NCI-H2196 treated with DMSO at 0.1 percent for 48 hours (cell line): Measurements from ENCODE around the gene DAP.

Experiments
- DNase-seq: peaks from one replicate; lab custom pipeline; 2025; ENCODE audit not compliant: unreplicated experiment; lab: John Stamatoyannopoulos, UW

DAP gene

GRCh38 chr5:10674582-10674981 is 86.5 kb downstream of the DAP start:
- DNase-seq, result no peak

- no peak for DNase-seq
These were observed 86.9 kb downstream of the DAP start for GRCh38 chr5:10674096-10674495.

- DNase-seq, result no peak
These were observed 87.6 kb downstream of the DAP start for GRCh38 chr5:10673407-10673806.

GRCh38 chr5:10673017-10673389 is 88.0 kb downstream of the DAP start:
- no peak for DNase-seq

DNA sequence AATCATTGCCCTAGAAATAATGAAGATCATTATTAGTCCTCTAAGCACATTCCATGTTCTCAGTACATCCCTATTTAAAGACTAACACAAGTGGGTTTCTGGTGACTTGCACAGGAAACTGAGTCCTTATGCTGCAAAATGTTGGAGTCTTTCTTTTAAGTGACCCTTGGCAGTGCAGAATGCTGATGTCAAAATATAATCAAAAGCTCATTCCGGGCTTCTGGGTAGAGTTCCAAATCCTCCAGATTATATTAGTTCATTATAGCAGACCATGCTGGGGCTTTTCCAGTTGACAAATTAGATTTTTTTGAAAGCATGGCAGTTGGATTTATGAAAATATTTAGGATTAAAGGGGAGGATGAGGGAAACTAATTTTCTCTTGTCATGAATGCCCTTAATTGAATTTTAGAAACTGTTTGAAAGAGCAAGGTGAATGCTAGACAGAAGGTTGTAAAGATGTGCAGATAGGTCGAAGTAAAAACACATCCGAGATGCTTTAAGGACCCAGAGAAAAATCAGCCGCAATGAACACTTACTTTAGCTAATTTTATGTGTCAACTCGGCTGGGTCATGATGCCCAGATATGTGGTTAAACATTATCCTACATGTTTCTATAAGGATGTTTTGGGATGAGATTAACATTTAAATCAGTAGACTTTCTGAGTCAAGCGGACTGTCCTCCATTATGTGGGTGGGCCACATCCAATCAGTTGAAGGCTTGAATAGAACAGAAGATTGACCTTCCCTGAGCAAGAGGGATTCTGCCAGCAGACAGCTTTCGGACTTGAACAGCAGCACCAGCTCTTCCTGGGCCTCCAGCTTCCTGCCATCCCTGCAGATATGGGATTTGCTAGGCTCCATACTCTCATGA is 88.7 kb downstream of the DAP start:
- no peak for DNase-seq

GRCh38 chr5:10671041-10672008 is 89.7 kb downstream of the DAP start:
- DNase-seq, result no peak

DNA sequence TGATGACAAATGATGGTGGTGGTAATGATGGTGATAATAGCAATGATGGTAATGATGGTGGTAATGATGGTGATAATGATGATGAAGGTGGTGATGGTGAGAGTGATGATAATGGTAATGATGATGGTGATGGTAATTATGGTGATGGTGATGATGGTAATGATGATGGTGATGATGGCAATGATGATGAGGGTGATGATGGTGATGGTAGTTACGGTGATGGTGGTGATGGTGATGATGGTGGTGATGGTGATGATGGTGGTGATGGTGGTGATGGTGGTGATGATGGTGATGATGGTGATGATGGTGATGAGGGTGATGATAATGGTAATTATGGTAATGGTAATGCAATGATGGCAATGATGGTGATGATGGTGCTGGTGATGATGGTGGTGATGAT is 91.1 kb downstream of the DAP start:
- no peak for DNase-seq

DNA sequence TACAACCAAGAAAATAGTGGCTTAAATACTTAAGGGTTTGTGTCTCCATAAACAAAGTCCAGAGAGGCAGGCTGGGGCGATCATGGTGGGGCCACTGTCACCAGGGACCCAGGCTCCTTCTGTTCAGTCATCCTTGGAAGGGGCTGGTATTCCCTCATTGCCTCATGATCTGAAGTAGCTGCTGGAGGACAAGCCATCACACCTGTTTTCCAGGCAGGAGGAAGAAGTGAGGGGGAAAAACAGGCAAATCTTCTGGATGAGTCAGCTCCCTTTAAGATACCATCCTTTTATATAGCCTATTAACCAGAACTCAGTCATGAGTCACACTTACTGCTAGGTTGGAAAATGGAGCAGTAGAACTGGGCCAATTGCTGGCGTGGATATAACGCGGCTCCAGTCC is 92.3 kb downstream of the DAP start:
- DNase-seq, result no peak

GRCh38 chr5:10667431-10668057 is 93.5 kb downstream of the DAP start:
- no peak for DNase-seq

DNA sequence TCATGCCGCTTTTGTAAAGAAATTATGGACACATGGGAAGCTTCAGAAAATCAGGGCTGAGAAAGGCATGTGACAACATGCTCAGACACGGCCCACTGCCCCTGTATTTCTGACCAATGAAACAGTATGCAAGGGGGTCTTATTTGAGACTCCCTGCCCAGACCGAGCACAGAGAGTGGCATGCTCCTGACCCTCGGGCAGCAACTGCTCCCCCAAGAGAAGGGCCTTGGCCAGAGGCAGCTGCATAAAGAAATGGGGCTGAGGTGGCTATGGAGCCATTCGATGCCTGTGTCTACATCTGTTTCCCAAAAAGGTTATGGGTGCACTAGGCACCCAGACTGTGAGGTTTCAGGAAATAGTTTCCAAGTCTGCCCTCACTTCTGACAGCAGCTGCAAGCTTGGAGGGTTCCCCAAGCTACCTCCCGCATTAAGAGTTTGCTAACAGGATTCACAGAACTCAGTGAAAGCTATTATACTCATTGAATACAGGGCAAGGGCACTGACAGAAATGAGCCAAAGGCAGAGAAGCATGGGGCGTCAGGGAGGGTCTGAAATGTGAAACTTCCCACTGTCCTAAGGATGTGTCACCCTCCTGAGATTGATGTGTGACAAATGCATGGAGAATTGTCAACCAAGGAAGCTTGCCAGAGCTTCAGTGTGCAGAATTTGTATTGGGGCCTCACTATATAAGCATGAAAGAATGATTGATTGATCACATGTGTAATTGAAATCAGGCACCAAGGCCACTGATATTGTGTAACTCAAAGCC is 94.3 kb downstream of the DAP start:
- DNase-seq, result no peak

GRCh38 chr5:10665799-10666198 is 95.2 kb downstream of the DAP start:
- no peak for DNase-seq

DNA sequence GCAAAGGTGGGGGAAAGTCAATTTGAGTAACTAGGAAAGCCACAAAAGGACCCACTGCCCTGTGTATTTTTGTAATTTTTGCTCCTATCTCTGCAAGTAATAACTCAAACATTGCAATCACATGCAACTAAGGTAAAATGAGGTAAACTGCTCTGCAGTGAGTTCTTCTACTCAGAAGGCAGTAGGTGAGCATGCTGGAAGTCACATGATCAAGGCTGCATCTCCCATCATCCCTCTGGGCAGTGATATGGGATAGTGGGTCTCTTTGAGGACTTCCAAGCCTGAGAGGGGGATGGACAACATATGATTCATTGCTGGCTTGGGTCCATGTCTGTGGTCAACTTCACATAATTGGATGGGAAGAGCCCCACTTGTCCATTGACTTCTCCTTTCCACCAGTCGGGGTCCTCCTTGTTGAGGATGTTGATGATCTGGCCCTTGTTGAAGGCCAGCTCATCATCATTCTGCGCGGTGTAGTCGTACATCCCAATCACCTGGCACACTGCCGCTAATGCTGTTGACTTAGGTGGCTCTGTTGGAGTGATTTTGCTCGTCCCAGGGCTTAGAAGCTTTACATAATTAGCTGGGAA is 96.8 kb downstream of the DAP start:
- DNase-seq, result peak; percentile 20

DNA sequence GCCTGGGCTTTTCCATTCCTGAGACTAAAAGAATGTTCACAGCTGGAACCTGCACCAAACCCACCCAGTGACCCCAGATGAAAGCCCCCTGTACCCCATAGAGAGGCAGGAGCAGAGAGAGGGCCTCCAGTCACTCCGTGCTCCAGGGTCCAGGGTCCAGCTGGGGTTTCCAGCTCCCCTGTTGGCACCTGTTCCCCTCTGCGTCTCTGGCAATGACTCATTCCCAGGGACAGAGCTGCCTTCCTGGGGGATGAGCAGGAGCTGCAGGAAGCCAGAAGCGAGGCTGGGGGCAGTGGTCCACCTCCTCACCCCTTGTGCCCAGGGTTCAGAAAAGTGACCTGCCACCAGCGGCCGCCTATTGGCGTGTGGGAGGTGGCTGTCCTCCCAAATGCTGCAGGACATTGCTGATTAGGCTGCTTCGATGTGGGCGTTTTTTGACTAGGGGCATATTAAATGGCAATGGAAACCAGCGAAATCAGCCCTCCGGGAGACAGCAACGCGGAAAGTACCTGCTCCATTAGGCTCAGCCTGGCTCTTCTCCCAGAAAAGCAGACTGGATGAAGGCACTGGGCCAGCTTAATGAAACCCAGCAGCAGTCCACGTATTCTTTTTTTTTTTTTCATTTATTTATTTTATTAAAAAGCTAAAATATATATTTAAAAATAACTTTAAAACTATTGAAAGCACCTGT is 97.4 kb downstream of the DAP start:
- DNase-seq, result peak; percentile 39

DNA sequence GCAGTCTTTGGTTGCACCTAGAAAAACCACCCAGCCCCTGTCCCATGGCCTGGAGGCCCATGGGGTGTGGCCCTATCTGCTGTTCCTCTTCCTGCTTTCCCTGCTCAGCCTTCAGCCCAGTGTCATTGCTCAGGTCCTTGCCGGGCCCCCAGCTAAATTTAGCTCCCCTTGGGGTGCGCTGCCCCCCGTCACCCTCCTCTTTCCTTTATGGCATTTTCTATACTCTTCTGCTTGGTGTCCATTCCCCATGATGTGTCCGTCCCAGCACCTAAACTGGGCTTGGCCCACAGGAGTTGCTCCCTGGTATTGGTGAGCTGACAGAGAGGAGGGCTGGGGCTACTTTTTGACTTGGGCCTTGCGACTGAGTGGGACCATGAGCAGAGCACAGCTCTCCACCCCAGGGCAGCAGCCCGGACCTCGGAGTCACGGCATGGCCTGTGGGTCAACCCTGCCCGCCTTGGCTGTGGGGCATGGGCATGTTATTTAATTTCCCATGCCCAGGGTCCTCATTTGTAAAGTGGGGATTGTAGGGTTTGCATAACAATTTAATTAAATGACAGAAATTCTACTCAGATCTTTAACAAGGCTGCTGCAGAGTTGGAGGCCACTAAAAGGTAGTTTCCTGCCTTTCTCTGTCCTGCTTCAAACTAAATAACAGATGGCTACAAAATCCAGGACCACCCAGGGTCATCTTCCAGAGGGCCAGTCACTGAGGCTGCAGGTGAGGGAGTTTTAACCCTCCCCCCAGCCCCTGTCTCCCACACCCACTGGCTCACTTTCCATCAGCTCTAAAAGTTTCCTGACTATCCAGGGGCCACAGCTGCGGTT is 98.2 kb downstream of the DAP start:
- DNase-seq, result no peak

DNA sequence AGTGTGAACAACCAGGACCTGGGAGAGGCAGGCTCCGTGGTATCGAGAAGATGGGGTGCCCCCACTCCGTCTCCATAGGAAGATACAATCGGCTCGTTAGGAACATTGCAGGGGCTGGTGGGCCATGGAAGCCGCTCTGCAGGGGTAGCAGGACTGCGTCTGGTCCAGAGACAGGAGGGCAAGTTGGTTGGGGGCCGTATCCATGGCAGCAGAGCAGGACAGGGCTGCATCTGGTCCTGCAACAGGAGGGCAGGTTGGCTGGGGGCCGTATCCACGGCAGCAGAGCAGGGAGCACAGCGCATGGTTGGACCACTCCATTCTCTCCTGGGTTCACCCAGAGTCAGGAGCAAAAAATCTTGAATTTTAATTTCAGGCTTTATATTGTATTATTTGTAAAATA is 99.0 kb downstream of the DAP start:
- DNase-seq, result no peak

GRCh38 chr5:10661401-10661800 is 99.6 kb downstream of the DAP start:
- no peak for DNase-seq

- DNase-seq, result no peak
These were observed 100.2 kb downstream of the DAP start for GRCh38 chr5:10660720-10661387.

- no peak for DNase-seq
These were observed 100.9 kb downstream of the DAP start for GRCh38 chr5:10660135-10660534.
